GM19351 (cell line): Measurements from ENCODE around the gene ASNSD1.
"Not testable (repeated sequence)": the region's sequence is repeated elsewhere in the genome, so short reads cannot be mapped to it uniquely, and the experiment has no call there.

Experiments
- ATAC-seq: cut with Tn5 transposase; IDR thresholded peaks from one replicate; pipeline ENCODE4 v1.9.1; 2021; ENCODE audit warnings: mild to moderate bottlenecking, moderate library complexity; ENCODE audit not compliant: unreplicated experiment

ASNSD1 gene

DNA sequence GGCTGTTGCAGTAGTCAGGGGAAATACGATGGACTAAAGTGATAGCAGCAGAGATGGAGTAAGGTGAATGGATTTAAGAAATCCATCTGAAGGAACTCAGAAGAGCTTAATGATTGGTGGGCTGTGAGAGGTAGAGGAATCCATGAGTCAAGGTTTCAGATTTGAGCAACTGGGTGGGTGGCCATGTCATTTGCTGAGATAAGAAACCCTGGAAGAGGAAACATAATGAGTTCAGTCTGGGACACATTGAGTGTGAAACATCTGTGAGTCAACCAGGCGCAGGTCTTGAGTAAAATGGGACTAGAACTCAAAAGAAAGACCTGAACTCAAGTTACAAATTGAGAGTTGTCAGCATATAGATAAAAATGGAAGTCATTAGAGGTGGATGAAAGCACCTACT, 19.7 kb upstream of the ASNSD1 start:
- no peak for ATAC-seq

DNA sequence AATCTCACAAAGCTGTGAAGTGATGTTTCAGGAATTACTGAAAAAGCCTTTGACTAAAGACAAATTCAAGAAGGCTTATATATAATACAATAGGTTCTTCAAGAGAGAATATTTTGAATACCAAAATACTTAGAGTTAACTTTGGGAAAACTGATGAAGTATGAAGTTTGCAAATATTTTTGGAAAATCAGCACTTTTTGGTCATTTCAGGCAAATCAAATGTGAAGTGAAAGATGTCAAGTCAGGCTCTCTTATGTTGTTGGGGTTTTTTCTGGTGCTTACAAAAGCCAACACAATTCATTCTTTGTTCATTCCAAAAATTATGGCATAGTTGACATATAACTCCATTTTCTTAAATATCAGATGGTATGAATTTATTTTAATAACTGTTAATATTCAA, 14.7 kb upstream of the ASNSD1 start:
- ATAC-seq: no peak

- no peak for ATAC-seq
These were observed 12.3 kb upstream of the ASNSD1 start for GRCh38 chr2:189648846-189649509.

DNA sequence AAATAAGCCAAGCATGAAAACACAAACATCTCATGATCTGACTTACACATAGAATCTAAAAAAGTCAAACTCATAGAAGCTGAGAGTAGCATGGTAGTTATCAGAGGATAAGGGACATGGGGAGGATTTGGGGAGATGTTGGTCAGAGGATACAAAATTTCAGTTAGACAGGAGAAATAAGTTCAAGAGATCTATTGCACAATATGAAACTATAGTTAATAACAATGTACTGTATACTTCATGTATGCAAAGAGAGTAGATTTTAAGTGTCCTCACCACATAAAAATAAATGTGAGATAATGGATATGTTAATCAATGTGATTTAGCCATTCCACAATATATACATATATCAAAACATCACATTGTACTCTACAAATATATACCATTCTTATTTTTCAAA, 10.0 kb upstream of the ASNSD1 start:
- no peak for ATAC-seq

DNA sequence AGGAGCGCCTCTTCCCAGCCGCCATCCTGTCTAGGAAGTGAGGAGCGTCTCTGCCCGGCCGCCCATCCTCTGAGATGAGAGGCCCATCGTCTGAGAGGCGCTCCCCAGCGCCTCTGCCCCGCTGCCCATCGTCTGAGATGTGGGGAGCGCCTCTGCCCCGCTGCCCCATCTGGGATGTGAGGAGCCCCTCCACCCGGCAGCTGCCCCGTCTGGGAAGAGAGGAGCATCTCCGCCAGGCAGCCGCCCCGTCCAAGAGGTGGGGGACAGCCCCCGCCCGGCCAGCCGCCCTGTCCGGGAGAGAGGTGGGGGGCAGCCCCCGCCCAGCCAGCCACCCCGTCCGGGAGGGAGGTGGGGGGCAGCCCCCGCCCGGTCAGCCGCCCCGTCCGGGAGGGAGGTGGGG, 7.8 kb upstream of the ASNSD1 start:
- not testable (repeated sequence) for ATAC-seq

GRCh38 chr2:189654641-189655040, 6.6 kb upstream of the ASNSD1 start:
- ATAC-seq: no peak

DNA sequence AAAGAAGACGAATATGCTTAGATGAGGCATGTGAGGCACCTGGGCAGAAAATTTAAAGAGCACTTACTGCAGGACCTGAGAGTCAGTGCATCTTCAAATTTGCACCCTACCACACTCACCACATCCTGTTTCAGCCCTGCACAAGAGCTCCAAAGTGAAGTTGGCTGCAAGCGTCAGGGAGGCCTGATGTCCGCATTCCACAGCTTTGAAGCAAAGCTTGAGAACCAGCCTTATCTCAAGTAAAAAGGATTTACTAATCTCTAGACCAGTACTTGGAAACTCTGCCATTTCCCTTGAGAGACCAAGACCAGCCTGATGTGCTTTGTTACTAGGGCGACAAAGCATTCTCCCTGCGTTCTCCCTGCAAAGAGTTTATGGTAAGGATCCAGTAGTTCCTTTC, 3.4 kb upstream of the ASNSD1 start:
- peak; percentile 42 for ATAC-seq

- no peak for ATAC-seq
These were observed 2.7 kb upstream of the ASNSD1 start for GRCh38 chr2:189658306-189659212.

DNA sequence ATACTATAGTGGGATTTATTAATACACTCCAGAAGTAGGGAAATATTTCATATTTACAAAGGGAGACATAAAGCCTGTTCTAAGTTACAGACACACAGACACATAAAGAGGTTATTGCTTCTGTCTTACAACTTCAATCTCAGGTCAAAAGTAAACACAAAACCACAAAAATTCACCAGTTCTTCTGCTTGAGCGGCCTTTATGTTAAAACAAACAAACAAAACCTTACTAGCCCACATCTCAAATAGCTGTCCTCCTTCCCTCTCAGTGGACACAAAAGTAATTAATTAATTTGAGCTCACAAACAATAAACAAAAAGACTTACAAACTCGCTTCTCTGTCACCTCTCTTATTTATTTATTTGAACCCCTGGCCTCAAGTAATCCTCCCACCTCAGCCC, 1.5 kb upstream of the ASNSD1 start:
- ATAC-seq: no peak

DNA sequence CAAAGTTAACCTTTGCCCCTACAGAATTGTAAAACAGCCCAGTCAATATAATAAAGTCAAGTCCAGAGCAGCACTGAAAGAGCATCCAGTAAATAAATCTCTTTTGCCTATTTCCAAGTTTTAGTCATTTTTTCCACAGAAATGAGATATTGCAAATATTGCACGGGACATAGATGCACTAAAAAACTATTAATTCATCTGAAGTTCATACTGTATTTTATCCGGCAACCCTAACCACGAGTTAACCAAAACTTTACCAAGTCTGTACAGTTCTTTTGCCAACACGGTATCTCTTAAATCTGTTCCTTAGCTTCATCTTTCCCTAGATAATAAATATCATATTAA, 484 bp upstream of the ASNSD1 start:
- no peak for ATAC-seq

- no peak for ATAC-seq
These were observed 680 bp downstream of the ASNSD1 start for GRCh38 chr2:189661957-189662321.

DNA sequence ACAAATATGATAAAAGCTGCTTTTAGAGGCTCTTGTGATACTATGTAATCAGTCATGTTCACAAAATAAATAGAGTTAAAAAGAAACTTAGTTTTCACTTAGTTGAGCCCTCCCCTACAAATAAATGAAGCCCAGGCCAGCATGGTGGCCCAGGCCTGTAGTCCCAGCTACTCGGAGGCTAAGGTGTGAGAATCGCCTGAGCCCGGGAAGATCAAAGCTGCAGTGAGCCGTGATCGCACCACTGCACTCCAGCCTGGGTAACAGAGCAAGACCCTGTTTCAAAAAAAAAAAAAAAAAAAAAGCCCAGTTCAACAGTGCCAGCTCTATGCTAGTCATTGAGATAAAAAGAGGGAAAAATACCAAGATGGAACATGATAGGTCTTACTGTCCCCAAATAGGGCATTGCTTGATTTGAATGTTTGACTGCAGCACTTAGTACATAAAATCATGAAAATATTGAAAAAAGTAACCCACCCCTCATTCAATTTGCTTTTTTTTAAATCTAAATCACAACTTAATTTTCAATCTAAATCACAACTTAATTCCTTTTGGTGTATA, 1.5 kb downstream of the ASNSD1 start:
- no peak for ATAC-seq

- ATAC-seq: not testable (repeated sequence)
These were observed 2.1 kb downstream of the ASNSD1 start for GRCh38 chr2:189663319-189663718.

GRCh38 chr2:189669913-189670312, 8.7 kb downstream of the ASNSD1 start:
- no peak for ATAC-seq

DNA sequence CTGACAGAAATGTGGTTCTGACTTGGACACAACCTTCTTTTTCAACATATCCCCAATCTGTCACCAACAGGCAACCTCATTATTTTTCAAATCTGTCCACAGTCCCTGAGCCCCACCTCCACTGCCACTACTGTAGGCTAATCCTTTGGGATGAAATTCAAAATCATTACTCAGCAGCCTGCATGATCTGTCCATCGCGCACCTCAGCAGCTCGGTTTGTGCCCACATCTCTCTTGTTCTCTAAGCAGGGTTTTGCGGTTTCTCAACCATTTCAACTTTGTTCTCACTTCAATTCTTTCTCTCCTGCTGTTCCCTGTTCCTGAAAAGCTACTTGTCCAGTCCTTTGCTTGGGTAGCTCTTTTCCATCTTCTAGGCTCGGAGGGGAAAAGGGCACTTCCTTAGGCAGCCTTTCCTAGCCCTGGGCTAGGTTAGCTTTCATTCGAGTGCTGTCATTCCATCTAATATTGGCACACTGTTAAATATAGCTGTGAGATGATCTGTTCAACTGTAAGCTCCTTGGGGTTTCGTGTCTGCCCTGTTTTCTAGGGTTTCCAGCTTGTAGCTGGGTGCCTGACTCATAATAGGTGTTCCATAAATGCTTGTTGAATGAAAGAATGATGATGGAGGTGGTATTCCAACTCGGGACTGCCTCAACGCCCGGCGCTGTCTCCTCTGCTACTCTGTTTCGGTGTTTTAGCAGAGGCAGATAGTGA, 12.6 kb downstream of the ASNSD1 start:
- ATAC-seq: no peak

DNA sequence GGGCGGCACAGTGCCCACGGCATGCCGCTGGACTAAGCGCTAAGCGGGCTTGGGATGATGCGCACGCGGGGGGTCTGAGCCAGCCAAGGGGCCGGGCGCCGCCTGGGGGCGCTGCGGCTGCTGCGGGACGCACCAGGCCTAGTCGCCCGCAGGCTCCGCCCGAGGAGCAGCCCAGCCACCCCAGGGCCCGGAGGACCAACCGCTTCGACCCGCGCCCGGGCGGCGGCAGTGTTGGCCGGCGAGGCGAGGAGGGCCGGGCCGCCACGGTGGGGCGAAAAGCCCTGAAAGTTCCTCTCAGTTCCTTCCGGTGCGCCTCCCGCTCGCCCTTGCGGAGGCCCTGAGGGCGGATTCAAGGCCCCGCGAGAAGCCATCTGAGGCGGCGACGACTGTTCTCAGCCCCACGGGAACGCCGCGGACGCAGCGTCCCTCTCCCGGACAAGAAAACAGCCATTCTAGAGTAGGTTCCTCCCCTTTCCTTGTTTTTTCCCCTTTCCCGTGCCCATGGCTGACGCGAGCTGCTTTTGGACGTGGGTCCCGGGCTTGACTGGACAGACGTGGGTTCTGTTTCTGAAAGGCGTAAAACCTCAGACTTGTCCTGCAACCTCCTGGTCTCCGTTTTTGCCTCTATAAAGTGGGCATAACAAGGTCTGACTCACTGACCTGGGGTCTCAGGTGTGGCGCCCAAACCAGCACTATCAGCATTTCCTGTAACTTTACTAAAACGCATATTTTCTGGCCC, 13.3 kb downstream of the ASNSD1 start, which contains the start of gene ANKAR:
Gene ANKAR, plus strand, starts transcription at position 297 of the 739 bp plus-strand sequence. CDS start 1,821 bp downstream, outside the sequence.
- peak; percentile 93 for ATAC-seq

GRCh38 chr2:189676471-189676870, 15.2 kb downstream of the ASNSD1 start:
- no peak for ATAC-seq

DNA sequence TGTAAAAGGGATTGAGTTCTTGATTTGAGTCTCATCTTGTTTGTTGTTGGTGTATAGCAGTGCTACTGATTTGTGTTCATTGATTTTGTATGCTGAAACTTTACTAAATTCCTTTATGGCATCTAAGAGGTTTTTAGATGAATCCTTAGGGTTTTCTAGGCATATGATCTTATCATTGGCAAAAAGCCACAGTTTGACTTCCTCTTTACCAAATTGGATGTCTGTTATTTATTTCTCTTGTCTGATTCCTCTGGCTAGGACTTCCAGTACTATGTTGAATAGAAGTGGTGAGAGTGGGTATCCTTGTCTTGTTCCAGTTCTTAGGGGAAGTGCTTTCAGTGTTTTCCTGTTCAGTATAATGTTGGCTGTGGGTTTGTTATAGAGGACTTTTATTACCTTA, 18.0 kb downstream of the ASNSD1 start:
- ATAC-seq: no peak

DNA sequence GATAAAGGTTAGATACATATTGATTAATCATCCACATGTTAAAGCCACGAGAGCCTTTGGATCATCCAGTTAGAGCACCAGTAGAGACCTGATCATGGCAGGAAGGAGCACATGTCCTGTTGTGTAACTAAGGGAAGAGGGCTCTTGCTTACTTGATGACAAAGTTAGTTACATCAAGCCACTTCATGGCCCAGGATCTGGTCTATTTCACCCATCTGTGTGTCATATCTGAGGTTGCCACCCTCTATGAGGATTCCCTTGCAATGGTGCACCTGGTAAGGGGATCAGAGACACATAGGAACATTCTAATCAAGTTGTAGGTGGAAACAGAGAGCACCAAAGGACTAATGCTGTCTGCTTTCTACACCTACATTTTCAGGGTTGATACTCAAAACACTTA, 19.9 kb downstream of the ASNSD1 start:
- ATAC-seq: no peak

- no peak for ATAC-seq
These were observed 20.6 kb downstream of the ASNSD1 start for GRCh38 chr2:189681903-189682302.

GRCh38 chr2:189683348-189683747, 22.1 kb downstream of the ASNSD1 start:
- no peak for ATAC-seq
